ENCODE data around the gene SH3BGR.

DNA sequence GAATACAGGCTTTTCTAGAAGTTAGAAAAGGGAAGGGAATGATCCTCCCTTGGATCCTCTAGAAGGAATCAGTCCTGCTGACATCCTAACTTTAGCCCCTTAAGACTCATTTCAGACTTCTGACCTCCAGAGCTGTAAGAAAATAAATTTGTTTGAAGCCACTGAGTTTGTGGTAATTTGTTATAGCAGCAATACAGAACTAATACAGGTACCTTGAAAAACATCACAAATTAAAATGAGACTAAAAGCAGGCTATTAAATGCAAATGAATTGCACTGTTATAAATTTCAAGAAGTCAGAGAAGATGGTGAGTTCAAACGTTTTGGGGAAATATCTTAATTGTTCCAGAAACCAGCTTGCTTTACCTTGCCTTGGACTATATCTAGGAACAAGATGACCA is 12.5 kb upstream of the SH3BGR start:
- TF ChIP-seq, protein P1, sequence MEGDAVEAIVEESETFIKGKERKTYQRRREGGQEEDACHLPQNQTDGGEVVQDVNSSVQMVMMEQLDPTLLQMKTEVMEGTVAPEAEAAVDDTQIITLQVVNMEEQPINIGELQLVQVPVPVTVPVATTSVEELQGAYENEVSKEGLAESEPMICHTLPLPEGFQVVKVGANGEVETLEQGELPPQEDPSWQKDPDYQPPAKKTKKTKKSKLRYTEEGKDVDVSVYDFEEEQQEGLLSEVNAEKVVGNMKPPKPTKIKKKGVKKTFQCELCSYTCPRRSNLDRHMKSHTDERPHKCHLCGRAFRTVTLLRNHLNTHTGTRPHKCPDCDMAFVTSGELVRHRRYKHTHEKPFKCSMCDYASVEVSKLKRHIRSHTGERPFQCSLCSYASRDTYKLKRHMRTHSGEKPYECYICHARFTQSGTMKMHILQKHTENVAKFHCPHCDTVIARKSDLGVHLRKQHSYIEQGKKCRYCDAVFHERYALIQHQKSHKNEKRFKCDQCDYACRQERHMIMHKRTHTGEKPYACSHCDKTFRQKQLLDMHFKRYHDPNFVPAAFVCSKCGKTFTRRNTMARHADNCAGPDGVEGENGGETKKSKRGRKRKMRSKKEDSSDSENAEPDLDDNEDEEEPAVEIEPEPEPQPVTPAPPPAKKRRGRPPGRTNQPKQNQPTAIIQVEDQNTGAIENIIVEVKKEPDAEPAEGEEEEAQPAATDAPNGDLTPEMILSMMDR (IDR thresholded peaks at IDR 0.05), result no peak
- no peak for TF ChIP-seq POLR2A (IDR thresholded peaks at IDR 0.05)

All from esophagus squamous epithelium (tissue), 4 donors.